ENCODE results near the gene CSNK1G1.
"Not testable (repeated sequence)": the region's sequence is repeated elsewhere in the genome, so short reads cannot be mapped to it uniquely, and the experiment has no call there.

CSNK1G1 gene

GRCh38 chr15:64355944-64356709, at the start of gene CSNK1G1:
CSNK1G1 (minus strand) TSS chr15:64356173; CDS start chr15:64300499, 55,674 bp downstream.
- peak; percentile 95 for DNase-seq

GRCh38 chr15:64400583-64400982, 44.6 kb upstream of the CSNK1G1 start:
- no peak for DNase-seq

- DNase-seq, result no peak
These were observed 42.6 kb upstream of the CSNK1G1 start for GRCh38 chr15:64398575-64398974.

GRCh38 chr15:64396789-64397188, 40.8 kb upstream of the CSNK1G1 start:
- DNase-seq, result no peak

- not testable (repeated sequence) for DNase-seq
These were observed 36.5 kb upstream of the CSNK1G1 start for GRCh38 chr15:64392471-64392870.

GRCh38 chr15:64389036-64389435, 33.1 kb upstream of the CSNK1G1 start:
- DNase-seq, result no peak

GRCh38 chr15:64387562-64388168, 31.7 kb upstream of the CSNK1G1 start, which contains the start of gene TRIP4:
TRIP4 (plus strand) TSS chr15:64387836; CDS start chr15:64387864, 28 bp downstream.
- DNase-seq, result peak; percentile 93

GRCh38 chr15:64386291-64386690, 30.3 kb upstream of the CSNK1G1 start:
- DNase-seq, result no peak

GRCh38 chr15:64383760-64384159, 27.8 kb upstream of the CSNK1G1 start:
- no peak for DNase-seq

GRCh38 chr15:64381000-64381751, 25.2 kb upstream of the CSNK1G1 start, which contains the start of gene PCLAF:
PCLAF (minus strand) TSS chr15:64381441; CDS start chr15:64381371, 70 bp downstream.
- peak; percentile 92 for DNase-seq

- not testable (repeated sequence) for DNase-seq
These were observed 24.3 kb upstream of the CSNK1G1 start for GRCh38 chr15:64380130-64380870.

- DNase-seq, result no peak
These were observed 23.4 kb upstream of the CSNK1G1 start for GRCh38 chr15:64379216-64379960.

- DNase-seq, result no peak
These were observed 17.4 kb upstream of the CSNK1G1 start for GRCh38 chr15:64373360-64373759.

GRCh38 chr15:64371383-64371782, 15.4 kb upstream of the CSNK1G1 start:
- DNase-seq, result not testable (repeated sequence)

GRCh38 chr15:64369078-64369607, 13.2 kb upstream of the CSNK1G1 start:
- DNase-seq, result no peak

- DNase-seq, result no peak
These were observed 5.3 kb upstream of the CSNK1G1 start for GRCh38 chr15:64361259-64361658.

- no peak for DNase-seq
These were observed 702 bp upstream of the CSNK1G1 start for GRCh38 chr15:64356710-64357040.

GRCh38 chr15:64355348-64355943, 527 bp downstream of the CSNK1G1 start:
- DNase-seq, result no peak

- no peak for DNase-seq
These were observed 1.2 kb downstream of the CSNK1G1 start for GRCh38 chr15:64354688-64355344.

GRCh38 chr15:64351265-64351664, 4.7 kb downstream of the CSNK1G1 start:
- DNase-seq, result no peak

GRCh38 chr15:64349375-64349774, 6.6 kb downstream of the CSNK1G1 start:
- DNase-seq, result no peak

All from midbrain (tissue), 1 donor.